ENCODE results near the gene UBA3.

- TF ChIP-seq CTCF (IDR thresholded peaks at IDR 0.05 in 2 of 3, conservative IDR thresholded peaks at IDR 0.05 in 1 of 3; ENCODE audit: borderline replicate concordance in 1 of 3, insufficient read depth in 1 of 3, low read depth in 2 of 3, low read length in 2 of 3), result no peak
- TF ChIP-seq POLR2AphosphoS5 (IDR thresholded peaks at IDR 0.05; ENCODE audit: low read depth, low read length), result no peak
- no peak for TF ChIP-seq ZBTB33 (IDR thresholded peaks at IDR 0.05; ENCODE audit: extremely low read depth, insufficient replicate concordance, low read length)
- no peak for TF ChIP-seq POLR2A (IDR thresholded peaks at IDR 0.05; ENCODE audit: borderline replicate concordance, extremely low read depth, insufficient read depth, insufficient read length)
- no peak for TF ChIP-seq ZNF274 (IDR thresholded peaks at IDR 0.05; ENCODE audit: low read depth, low read length)
- no peak for TF ChIP-seq EZH2phosphoT487 (IDR thresholded peaks at IDR 0.05; ENCODE audit: borderline replicate concordance)
- TF ChIP-seq YY1 (IDR thresholded peaks at IDR 0.05; ENCODE audit: extremely low read depth, insufficient replicate concordance, low read depth, low read length), result no peak
- no peak for TF ChIP-seq EZH2 (IDR thresholded peaks at IDR 0.05)
- TF ChIP-seq REST (IDR thresholded peaks at IDR 0.05; ENCODE audit: low read depth), result no peak
- no peak for TF ChIP-seq SP1 (IDR thresholded peaks at IDR 0.05; ENCODE audit: low read depth)
- TF ChIP-seq SIN3A (IDR thresholded peaks at IDR 0.05; ENCODE audit: low read depth), result no peak
- no peak for TF ChIP-seq SRF (IDR thresholded peaks at IDR 0.05; ENCODE audit: low read depth)
Measured at GRCh38 chr3:69020857-69021256, 59.3 kb downstream of the UBA3 start.

Measured in HCT116 (cell line).